DMS53 (cell line): ENCODE results near the gene MIDN.

Source experiments
- DNase-seq: peaks from one replicate; lab custom pipeline; 2025; lab: John Stamatoyannopoulos, UW

The MIDN gene

GRCh38 chr19:1258707-1259205 lies 10.4 kb downstream of the MIDN start:
- DNase-seq = peak; percentile 49

- peak; percentile 78 for DNase-seq
Observed at GRCh38 chr19:1259206-1259875, 11.0 kb downstream of the MIDN start.

DNA sequence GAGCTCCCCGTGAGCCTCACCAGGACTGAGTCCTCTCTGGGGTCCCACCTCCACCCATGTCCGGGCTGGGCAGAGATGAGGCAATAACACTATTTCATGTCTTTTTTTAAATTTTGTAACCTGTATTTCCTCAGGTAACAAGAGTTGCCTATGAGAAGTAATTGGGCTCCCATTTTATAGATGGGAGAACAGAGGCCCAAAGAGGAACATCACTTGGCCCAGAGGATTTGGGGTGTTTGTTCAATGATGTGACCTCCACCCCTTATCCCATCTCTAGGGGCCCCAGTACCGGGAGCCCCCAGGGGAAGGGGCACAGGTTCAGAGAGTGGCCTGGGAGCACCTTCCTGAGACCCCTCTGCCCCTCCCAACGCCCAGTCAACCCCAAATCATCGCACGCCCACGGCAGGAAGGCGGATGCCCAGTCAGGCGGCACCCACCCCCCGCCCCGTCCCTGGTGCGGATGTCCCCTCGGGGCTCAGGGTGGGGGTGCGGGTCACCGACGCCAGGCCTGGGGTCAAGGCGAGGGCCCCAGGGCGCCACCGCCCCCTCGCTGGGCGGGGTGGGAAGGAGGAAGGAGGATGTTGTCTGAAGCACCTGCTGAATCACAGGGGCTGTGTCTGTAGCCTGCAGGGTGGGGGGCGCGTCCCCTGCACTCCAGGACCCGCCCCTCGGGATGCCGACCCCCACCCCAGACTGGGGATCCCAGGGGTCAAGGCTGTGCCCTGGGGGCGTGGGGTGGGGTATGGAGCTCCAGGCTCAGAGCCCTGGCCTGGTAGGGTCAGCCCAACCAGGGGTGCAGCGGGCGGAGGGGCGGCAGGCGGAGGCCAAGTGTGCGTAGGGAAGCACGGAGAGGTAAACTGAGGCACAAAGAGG lies 11.7 kb downstream of the MIDN start:
- DNase-seq = peak; percentile 64

DNA sequence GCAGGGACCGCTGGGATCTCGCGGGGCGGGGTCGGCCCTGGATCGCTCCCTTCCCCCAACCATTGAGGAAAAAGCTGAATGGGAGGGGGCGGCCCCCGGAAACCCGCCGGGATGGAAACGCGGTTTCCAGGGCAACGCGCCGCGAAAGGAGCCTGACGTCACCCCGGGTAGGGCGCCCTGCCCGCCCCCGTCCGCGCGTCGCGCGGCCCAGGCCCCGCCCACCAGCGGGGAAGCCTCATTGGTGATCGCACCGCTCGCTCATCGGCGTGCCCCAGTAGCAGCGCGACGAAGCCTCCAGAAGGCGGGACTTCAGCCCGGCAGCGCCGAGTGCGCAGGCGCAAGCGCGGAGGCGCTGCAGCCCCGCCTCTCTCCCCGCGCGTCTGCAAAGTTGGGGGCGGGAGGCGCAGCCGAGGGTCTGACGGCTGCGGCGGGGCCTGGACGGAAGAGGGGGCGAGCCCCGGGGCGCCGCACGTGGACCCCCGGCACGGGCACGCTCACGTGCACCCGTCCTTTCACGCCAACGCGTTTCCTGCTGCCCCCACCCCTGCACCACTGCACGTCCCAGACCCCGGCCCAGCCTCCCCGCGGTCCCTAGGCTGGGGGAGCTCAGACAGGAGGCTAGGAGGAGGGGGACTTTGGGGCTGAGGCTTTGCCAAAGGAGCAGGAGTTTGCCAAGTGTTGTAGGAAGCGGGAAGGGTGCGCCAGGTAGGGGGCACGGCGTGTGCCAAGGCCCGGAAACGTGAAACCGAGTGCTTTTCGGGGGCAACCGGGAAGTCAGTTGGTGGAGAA lies 12.6 kb downstream of the MIDN start:
- DNase-seq = peak; percentile 97

- DNase-seq = no peak
Observed at GRCh38 chr19:1261538-1261797, 13.1 kb downstream of the MIDN start.

- peak; percentile 78 for DNase-seq
Observed at GRCh38 chr19:1261798-1262622, 13.6 kb downstream of the MIDN start.

- DNase-seq = no peak
Observed at GRCh38 chr19:1262623-1263123, 14.3 kb downstream of the MIDN start.

DNA sequence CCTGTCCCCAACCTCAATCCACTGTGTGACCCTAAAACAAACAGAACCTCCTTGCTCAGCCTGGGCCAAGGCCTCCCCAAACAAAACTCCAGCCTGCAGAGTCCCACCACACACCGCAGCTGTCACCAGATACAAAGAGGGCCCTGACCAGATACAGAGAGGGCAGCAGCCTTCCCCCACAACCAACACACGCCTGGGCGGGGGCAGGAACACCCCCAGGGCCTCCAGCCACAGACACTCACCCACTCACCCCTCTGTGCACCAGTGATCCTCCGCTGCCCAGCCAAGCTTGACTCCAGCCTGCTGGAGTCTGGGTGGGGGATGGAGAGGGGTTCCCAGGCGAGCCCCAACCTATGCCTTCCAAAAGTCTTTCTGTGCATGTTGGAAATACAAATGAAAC lies 14.8 kb downstream of the MIDN start:
- no peak for DNase-seq

DNA sequence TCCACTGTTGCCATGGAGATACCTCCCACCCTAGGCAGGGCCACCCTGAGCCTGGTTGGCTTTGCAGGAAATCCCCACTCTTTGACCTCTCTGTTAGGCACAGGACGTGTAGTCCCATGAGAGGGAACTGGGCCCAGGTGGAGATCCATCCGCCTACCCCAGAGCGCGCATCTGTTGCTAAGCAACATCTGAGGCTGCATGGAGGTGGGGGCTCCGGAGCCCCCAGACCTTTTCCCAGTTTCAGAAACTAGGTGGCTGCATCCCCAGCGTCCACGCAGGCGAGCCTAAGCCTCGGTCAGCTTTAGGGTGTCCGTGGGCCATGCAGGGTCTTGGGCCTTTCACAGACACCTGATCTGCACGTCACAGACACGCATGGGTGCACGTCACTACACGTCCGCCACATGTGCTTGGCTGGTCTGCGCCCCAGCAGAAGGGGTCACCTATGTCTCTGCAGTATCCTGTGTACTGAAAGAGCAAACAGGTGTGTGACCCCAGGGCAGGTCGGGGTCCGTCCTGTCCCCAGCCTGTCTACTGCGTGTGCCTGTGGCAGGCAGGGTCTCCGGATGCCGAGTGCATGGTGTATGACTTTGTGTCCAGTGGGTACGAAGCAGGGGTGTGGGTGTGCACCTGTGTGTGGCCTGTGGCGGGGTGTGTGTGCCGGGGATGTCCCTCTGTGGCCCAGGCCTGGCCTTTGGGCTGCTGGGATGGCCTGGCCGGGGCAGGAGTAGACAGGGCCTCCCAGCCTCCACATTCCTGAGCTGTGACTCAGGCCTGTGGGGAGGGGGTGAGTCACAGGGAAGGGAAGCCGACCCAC lies 16.6 kb downstream of the MIDN start:
- peak; percentile 67 for DNase-seq

DNA sequence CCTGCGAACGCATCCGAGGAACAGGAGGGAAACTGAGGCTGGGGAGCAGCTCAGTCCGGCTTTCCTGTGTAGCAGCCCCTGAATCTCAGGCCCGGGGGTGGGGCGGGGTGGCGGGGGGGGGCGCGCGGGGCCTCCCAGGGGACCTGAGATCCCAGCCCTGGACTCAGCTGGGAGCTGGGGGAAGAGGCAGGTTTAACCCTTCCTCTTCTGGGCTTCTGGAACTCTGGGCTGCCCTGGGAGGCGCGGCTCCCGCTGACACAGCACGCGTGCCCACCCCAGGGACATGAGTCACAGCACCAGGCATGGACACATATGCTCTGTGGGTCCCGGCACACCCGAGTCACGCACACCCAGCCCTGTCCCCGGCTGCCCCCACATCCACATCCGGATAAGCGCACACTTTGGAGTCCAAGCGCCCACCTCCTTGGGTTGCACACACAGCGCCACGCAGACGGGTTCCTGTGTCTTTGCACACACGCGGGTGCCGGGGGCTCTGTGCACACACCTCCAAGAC lies 17.3 kb downstream of the MIDN start:
- DNase-seq = peak; percentile 46

DNA sequence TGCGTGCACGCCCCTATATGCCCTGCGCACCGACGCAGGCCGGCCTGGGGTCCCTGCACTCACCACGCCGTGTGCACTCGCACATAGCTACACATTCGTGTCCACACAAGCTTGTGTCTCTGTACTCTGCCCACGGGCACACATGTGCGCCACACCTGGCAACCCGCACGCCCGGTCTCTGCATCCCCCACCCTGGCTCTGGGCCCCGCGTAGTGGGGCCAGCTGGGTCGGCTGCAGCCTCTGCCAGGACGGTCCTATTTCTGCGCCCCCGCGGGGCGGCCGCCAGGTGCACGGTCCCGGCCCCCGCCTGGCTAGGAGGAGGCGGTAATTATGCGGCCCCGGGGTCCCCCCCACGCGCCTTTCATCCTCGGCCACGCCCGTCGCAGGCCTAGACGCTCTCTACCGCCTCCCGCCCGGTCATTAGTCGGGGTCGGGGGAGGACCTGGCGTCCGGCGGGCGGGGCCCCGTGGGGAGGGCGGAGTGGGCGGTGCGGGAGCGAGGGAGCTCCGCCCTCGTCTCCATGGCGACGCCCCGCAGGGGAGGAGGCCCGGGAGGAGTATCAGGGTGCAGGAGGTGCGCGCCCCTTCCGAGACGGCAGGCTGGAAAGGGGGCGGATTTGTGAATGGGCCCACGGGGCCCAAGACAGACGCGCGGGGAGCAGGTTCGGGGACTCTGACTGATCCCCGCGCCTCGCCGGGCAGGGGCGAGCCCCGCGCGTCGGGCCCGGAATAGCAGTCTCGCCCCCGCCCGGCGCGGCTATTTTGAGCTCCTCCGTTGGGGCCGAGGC lies 17.9 kb downstream of the MIDN start:
- peak; percentile 91 for DNase-seq

- DNase-seq = peak; percentile 79
Observed at GRCh38 chr19:1266916-1267476, 18.6 kb downstream of the MIDN start.

- DNase-seq = peak; percentile 81
Observed at GRCh38 chr19:1267477-1268225, 19.3 kb downstream of the MIDN start.

DNA sequence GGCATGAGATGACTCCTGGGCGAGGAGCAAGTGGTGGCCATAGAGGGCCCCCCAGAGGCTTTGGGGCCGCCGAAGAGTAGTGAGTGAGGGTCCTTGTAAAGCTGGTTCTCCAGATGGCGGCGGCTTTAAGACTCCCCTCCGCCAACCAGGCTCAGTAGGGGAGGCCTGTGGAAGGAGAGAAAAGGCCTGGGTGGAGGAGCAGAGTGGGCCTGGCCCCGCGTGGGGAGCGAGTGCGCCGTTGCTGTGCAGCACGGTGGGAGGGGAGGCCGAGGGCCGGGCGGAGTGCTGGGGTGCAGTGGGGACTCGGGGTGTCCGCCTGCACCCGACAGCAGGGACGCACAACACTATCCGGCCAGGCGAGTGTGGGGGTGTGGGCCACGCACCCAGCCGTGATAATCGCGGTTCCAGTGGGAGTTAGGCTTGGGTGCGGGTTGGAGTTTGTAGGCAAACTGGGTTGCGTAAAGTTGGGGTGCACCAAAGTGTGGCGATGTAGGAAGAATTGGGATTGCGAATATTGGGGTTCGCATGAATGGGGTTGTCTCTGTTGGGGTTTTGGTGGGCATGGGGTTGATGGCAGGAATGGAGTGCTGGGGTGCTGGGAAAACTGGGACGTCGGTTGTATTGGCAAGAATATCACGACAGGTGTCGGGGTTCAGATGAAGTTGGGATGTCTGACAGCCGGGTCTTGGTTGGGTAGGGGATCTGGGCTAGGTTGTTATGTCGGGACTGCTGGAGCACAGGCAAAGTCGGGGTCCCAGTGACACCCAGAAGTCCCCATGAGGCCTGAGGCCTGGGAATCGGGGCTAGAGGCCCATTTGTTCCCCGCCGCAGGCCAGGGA lies 20.1 kb downstream of the MIDN start:
- no peak for DNase-seq

DNA sequence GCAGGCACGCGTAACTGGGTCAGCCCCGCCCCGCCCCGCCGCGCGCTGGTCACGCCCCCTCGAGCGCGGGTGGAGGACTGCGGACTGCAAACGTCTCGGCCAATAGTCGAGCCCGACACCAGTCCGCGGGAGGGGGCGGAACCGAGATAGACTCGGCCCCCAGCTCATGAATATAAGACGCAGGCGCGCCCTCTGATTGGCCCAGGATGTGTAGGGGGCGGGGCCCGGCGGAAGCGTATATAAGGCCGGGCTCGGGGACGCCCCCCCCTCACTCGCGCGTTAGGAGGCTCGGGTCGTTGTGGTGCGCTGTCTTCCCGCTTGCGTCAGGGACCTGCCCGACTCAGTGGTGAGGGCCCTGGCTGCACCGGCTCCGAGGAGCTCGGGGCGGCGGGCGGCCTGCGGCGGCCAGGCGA lies 20.7 kb downstream of the MIDN start, which contains the start of gene CIRBP:
CIRBP (plus strand) TSS at position 268 of the 413 bp plus-strand sequence. CDS start 1,602 bp downstream, outside the sequence.
- peak; percentile 98 for DNase-seq

GRCh38 chr19:1269478-1270212 lies 21.3 kb downstream of the MIDN start:
- peak; percentile 89 for DNase-seq
